Peyer's patch (tissue), 4 donors: ENCODE measurements around the gene TSHZ1.

Experiments used
- POLR2A ChIP-seq, 2 donors: fragments of 450-650 bp; IDR thresholded peaks; one replicate each; pipeline ENCODE4 v1.5.1; 2017; ENCODE audit warnings: antibody characterized with exemption in 2 of 2, mild to moderate bottlenecking in 2 of 2, moderate library complexity in 2 of 2
- TF ChIP-seq, protein P1 (sequence below), 6 experiments: fragments of 450-650 bp in 4 of 6; fragments of 200-600 bp in 2 of 6; sonication (generic) in 1 of 6; IDR thresholded peaks; one replicate each; pipeline ENCODE4 v1.5.1; 2017 to 2019; ENCODE audit warnings: antibody characterized with exemption in 6 of 6, mild to moderate bottlenecking in 3 of 6, moderate library complexity in 1 of 6

DNA sequence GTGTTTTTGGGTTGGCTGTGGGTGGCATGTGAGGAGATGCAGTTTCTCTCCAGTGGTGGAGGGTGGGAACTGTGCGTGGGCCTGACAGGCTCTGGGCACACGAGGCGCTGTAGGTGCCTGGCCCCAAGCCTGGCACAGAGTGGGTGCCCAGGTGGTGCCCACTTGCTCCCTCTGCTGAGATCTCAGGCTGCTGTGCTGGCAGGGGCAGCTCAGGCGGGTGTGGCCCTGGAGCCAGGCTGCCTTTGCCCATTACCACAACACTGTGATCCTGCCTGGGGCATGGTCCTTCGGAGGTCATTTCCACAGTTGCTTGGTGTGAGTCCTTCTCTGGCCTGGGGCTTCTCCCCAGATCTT is 20.4 kb downstream of the TSHZ1 start:
- TF ChIP-seq, protein P1, sequence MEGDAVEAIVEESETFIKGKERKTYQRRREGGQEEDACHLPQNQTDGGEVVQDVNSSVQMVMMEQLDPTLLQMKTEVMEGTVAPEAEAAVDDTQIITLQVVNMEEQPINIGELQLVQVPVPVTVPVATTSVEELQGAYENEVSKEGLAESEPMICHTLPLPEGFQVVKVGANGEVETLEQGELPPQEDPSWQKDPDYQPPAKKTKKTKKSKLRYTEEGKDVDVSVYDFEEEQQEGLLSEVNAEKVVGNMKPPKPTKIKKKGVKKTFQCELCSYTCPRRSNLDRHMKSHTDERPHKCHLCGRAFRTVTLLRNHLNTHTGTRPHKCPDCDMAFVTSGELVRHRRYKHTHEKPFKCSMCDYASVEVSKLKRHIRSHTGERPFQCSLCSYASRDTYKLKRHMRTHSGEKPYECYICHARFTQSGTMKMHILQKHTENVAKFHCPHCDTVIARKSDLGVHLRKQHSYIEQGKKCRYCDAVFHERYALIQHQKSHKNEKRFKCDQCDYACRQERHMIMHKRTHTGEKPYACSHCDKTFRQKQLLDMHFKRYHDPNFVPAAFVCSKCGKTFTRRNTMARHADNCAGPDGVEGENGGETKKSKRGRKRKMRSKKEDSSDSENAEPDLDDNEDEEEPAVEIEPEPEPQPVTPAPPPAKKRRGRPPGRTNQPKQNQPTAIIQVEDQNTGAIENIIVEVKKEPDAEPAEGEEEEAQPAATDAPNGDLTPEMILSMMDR (IDR thresholded peaks at IDR 0.05) = no peak
- no peak for TF ChIP-seq POLR2A (IDR thresholded peaks at IDR 0.05)
